HFFc6 (cell line): ENCODE results near the gene ACVR1B. TPM values are rescaled to one million over a fixed set of nuclear protein-coding genes. Genes with fewer than 3 reads are reported as not detected.

Source experiments
- total RNA-seq, 6 experiments: library from RNA; stranded (reverse); fragmentation: NEBNext Ultra II Directional; extraction: Animal tissue kit (Norgen Biotek cat#: 25700); gene quantifications; 2 replicates in 1 of 6; 3 replicates in 5 of 6; pipeline ENCODE4 v1.2.3, GENCODE V29; 2021

The ACVR1B gene
- total RNA-seq, 6 experiments from 2014 or later, result 13.1 to 15.2 (median 14.0) TPM

Other genes starting within 250 kb of the ACVR1B start
- not detected for gene FIGNL2, start 103.0 kb upstream of the ACVR1B start, total RNA-seq
- not detected for gene ANKRD33, start 63.6 kb upstream of the ACVR1B start, total RNA-seq
- gene ACVRL1, start 44.2 kb upstream of the ACVR1B start, total RNA-seq, result 10 to 100 TPM in 3 of 6 experiments, 1 to 10 TPM in 3; 5.4 to 13.5 (median 10.0) TPM
- gene TAMALIN, start 55.2 kb downstream of the ACVR1B start, total RNA-seq, result under 1 TPM; 0.24 to 1.00 (median 0.69) TPM
- 10 to 100 TPM; 10.3 to 46.6 (median 43.6) TPM for gene NR4A1, start 99.7 kb downstream of the ACVR1B start, total RNA-seq
- gene ATG101, start 118.3 kb downstream of the ACVR1B start, total RNA-seq, result 10 to 100 TPM; 62.1 to 73.6 (median 66.6) TPM
- not detected for gene SMIM41, start 128.0 kb downstream of the ACVR1B start, total RNA-seq
- 1 to 10 TPM; 2.3 to 3.7 (median 2.8) TPM for gene KRT80, start 240.3 kb downstream of the ACVR1B start, total RNA-seq